Fibroblast of peridontal ligament (primary cell): ENCODE data around the gene VPS41.
A peak's percentile ranks its signal among the peaks of the same experiment; 100 is the strongest.

ENCODE experiments used
- DNase-seq: peaks from one replicate; pipeline ENCODE4 v3.0.0-alpha.2; 2010; ENCODE audit errors: extremely low read depth

The VPS41 gene

DNA sequence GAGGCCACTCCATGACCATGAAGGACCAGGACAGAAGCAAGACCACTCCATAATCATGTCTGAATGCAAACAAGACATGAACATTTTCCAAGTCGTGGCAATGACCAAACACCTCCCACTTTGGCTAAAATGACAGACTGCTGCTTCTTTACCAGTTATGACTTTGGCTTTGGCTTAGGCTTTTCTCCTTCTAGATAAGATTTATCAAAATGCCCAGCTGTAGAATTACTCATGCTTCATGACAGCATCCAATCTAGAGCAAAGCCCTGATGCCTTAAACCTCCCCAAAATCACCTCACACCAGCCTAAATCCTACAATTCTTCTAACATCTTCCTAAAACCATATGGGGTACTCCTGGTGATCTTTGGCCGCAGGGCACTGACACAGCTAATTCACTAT, 102.1 kb downstream of the VPS41 start:
- DNase-seq, result no peak

DNA sequence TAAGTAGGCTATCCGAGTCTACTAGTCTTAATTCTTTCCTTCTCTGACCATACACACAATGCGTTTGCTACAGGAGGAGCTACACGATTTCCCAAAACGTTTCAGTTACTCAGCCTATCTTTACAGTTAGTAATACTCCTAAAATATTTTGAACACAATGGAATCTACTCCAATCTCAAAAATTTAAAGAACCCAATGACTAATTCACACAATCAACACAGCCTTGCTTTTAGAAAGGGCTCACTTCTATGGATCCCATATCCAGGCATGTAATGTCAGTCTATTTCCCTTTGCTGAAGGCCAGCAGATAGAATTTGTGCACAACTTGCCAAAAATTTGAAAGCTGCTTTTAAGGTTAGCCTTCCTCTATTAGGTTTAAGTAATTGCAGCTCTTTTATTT, 107.2 kb downstream of the VPS41 start:
- DNase-seq, result peak; percentile 5

DNA sequence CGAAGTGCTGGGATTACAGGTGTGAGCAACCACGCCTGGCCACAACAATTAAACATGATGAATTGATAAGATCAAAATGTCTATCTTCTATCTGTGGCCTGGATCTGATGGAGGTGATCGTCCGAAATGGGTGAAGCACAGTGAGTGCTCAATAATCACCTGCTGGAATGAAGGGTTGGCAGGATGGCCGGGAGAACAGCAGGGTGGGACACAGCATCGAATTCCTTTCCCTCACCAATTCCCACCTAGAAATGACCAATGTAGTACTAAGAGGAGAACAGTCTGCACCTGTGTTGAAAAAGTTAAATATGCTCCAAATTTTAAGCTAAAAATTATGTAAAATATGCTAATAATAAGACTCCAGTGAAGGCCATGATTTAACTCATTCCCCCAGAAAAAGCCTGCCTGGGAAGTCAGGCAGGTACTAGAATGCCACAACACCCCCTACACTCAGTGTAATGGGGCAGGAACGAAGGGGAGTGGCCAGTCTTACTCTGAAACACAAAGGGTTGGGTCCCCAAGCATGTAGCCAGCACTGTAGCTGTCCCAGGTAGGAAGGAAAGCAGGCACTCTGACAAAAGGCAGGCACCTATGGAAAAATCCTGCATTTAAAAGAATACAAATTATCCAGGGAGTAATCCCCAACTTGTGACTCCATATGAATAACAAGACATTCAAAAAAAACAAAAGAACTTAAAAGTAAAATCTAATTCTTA, 110.3 kb downstream of the VPS41 start:
- no peak for DNase-seq

DNA sequence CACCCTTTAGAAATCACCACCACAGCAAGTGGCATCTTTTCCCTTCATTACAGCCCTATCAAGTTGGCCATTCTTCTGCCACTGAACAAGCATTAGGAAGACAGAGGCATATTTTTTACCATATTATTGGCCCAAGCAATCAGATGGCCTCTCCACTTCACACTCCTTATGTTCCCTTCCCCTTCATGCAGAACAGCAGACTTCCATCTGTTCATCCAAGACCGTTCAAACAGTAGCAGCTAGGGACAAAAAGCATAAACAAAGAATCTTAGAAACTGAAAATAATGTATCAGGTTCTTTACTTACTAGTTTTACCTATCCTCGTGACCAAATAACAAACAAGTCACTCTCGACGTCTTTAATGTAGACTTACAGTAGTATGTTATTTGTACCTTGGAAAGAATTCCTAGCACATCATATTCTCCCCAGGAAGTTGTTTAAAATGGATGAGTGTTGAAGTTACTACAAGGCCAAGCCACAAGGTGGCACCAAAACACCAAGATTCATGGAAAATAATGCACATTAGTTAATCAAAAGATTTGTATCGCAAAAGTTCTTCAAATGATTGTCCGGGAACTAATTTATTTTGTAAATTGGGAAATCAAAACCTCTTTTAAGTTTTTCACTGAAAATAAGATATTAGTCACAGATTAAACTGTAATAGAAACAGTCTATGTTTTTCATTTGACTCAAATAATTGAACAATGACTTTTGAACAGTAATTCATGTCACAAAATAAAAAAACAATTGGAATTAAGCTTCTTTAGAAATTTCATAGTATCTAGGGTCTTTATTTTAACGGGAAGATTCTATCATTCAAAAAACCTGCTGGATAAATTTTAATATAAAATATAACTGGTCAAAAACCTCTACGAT, 112.1 kb downstream of the VPS41 start:
- DNase-seq, result peak; percentile 84

DNA sequence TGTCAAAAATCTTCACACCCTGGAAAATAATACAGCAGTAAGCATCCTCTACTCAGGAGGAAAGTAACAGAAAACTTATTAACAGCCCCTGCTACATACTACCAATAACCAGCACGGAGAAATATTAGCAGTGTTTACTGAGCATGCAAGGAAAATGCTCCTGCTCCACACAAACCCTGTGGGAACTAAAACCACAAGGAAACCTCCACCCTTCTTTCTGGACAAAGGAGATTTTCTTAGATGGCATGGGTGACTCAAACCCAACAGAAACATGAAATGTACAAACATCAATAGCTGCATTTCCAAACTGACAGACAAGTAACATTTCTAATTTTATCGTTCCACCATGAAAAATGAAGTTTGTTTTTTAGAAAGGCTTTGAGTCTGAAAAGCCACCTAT, 113.4 kb downstream of the VPS41 start:
- DNase-seq, result peak; percentile 12

DNA sequence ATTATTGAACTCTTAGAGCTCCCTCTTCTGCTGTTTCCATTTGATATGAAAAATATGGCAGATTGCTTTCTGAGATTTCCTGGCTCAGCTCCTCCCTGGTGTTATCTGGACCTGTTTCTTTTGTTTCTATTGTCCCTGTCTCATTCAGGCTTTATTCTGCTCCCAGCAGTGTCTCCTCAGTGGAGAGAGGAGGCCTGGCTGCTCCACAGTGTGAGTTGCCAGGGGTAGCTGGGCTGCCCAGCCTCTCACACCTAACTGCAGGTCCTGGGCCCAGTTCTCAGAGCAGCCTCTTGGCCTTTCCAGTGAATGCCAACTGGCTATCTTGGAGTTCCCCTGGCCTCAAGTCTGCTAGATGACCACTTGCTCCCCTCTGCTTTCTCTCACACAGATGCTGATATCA, 127.0 kb downstream of the VPS41 start:
- no peak for DNase-seq

DNA sequence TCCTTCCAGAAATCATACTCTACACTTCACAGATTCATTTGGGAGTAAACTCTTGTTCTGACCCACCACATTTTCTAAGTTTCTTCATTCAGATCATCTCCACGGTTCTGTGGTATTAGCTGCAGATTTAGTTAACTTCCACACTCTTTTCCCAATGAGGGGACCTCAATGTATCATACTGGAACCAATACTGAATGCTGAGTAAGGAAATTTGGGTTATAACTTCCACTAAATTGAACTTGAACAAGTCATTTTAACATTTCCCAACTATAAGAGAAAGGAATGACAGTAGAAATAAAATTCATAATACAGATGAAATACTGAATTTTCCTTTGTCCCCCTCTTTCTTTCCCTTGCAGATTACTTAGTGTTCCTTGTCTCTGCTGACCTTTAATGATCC, 131.4 kb downstream of the VPS41 start:
- DNase-seq, result no peak

DNA sequence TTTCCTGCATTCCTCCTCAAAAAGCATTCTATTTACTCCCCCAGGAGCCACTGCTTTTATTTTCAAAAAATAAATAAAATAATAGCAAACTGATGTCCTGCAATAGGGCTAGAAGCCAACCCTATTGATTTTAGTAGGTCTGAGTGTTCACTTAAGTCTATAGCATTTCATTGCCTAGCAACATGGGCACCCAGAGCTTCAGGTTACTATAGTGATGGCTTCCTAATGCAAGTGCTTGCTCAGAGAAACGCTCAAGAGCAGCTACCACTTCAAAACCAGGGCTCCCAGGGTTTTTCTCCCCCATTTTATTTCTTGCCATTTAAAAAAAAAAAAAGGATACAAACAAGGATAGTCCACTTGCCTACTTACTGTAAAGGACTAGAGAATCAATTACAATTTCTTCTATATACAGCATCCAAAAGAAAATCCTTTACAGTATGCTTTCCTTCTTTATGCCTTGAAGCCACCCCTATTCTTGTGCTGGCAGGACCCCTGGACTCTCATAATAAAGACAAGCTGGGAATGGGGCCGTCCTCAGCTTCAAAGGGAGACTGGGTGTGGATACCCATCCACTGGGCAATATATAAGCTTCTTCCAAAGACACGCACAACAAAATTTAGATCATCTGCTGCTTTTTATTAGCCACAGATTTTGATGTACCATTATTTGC, 133.3 kb downstream of the VPS41 start:
- no peak for DNase-seq

DNA sequence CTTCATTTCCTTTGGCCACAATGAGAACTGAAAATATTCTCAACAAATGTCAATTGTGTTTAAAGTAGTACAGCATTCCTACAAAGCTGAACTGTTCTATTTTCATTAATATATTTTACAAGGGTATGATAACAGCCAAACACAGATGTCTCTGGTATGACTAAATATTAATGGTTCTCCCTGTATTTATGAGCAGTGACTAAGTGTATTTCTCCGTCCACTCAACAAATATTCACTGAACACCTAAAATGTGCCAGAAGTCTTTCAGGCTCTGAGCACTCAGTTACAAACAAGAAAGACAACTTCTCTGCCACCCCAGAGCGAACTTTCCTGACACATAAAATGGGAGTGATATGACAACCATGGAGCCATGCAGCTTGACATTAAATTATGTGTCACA, 135.6 kb downstream of the VPS41 start:
- no peak for DNase-seq

DNA sequence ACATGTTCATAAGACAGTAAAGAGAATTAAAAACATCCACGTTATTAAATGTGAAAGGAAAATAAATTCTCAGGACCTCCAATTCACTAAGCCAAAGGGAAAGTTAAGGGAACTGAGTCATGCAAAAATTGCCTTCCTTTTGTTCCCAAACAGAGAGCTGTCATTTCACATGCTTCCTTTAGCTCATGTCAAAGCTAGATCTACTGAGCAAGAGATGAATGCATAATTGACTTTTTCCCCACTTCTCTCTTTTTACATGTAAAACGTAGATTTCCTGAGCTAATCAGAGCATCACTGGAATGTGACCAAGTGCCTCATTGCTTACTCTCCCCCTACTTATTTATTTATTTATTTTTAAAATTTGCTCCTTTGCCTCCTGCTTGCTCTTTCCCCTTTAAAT, 148.8 kb downstream of the VPS41 start:
- no peak for DNase-seq

DNA sequence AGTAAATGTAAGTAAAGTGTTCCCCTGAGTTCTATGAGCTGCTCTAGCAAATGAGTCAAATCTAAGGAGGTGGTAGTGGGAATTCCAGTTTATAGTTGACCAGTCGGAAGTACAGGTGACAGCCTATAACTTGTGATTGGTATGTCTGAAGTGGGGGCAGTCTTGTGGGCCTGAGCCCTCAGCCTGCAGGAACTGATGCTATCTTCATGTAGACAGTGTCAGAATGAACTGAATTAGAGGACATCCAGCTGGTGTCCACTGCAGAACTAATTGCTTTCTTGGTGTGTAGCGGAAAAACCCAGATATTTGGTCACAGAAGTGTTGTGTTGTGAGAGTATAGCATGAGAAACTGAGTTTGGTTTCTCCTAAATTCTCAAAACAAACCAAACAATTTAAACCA, 150.0 kb downstream of the VPS41 start:
- no peak for DNase-seq

DNA sequence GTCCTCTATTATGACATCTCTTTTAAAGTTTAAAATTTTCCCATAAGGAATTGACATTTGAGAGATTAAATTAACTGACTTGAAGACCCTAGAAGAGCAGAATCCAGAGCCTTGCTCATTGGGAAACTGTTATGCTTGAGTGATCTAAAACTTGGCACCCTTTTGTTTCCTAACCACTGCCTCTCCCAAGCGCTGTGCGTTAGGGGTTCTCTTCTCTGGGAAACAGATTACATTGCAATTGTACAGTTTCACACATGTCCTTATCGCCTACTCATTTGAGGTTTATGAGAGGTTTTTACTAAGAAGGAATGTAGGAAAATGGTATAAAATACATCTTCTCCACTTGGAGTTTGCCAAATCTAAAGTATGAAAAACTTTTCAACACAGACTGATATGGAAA, 151.1 kb downstream of the VPS41 start:
- peak; percentile 36 for DNase-seq

DNA sequence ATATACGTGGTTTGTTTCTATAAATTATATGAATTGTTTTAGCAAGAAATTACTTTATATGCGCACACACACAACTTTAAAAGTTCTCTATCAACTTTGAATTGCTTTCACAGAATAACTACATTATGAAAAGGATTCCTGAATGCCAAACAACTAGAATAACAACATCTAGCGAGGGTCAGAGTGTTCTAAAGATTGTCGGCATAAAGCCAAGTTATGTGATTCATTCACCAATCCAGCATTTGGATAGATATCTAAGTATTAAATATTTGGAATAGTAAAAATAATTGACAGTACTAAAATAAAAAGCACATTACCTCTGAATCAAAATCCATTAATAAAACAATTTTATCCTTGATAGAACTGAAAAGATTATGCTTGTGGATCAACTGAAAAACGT, 152.5 kb downstream of the VPS41 start:
- DNase-seq, result no peak

DNA sequence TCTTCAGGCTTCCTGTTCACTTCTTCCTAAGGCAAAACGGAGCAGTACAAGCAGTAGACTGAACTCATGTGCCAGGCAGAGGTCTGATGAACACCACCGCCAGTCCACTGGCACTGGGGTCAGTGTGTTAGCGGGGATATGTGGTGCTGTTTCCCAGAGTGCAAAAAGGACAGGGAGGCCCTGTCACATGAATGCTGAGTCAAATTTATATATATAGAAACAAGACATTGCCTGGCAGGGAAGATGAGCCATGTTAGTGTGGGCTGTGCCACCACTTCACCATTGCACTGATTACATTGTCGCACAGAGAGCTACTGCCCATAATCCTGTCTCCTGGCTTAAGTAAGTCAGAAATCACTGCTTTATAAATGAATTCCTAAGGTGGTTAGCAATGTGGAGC, 155.6 kb downstream of the VPS41 start:
- no peak for DNase-seq

DNA sequence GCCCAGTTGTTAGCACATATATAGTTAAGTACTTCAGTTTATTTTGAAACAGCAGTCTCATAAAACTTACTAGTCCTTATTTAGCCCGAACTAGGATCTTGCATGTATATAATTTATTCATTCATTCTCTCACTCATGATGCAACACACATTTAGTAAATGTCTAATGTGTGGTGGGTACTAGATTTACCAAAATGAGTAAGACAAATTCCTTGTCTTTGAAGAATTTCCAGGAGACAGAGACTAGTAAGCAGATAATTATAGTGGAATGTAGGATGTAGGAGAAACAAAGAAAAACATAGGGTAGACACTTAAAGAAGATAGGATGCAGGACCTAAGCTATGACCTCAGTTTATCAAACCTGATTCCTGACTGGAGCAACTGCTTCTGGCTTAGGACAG, 157.6 kb downstream of the VPS41 start:
- peak; percentile 38 for DNase-seq

DNA sequence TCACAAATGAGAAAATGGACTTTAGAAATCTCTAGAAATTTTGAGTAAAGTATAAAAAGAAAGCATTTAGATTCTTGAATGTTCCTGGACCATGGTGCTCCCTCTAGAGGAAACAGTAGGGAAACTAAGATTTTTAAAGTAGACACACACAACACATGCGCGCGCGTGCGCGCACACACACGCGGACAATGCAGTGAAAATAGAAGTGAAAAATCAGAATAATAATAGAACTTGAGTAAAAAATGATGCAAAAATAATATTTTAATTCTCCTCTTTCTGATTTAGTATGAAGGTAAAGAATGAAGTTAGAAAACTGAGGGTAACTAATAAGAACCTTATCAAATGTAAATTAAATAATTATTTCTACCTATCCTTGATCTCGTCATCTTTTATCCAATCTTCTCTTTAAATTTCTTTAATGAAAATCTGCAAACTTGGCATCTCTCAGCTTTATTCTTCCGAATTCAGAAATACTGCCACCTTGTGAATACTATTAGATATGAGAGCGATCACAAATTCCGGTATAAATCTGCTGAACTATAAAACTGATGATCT, 160.9 kb downstream of the VPS41 start:
- peak; percentile 75 for DNase-seq

DNA sequence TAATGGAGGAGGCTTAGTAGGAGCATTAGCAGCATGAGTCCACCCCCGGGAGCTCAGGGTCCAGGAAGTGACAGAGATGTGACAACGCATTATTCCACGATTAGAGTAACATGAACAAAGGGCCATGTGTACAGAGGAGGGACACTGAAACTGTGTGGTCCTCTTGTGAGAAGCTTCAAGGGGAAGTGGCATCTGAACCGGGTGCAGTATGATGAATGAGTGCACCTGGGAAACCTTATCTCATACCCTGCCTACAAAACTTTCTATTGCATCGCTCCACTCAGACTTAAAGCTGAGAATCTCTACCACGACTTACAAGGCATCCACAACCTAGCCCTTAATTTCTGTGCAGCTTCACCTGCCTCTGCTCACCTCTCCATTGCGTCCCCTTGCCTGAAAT, 162.6 kb downstream of the VPS41 start:
- DNase-seq, result no peak

DNA sequence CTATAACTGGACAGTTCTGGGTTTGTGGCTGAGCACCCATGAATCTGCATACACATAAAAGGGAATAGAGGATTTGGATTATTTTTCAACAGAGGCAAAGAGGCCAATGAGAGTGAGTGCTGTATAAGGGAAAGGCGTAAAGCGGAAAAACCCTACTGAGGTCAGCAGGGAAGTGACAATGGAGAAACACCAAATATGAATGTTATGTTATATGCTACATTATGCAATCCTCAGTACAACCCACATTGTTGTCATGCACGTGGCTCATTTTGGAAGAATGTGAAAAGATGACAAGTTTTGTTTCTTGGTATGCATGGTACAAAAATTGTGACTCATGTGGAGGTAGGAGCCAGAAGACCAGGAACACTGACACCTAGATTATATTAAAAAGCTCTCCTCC, 164.2 kb downstream of the VPS41 start:
- DNase-seq, result peak; percentile 54

DNA sequence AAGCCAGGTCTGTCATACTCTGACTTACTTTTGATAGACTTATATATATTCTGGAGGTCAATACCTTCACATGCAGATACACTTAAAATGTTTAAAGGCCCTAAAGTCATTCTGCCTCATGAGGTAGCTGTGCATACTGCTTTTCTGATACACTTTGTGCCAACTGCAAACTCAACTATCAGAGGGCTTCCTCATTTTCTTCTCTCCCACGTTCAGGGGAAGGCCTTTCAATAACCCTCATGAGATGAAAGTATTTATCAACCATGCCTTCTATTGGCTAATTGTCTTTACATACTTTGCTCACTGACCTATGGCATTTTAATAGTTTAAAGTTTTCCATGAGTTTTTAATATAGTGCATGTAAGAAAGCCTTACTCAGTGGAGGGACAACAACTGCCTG, 165.1 kb downstream of the VPS41 start:
- no peak for DNase-seq

DNA sequence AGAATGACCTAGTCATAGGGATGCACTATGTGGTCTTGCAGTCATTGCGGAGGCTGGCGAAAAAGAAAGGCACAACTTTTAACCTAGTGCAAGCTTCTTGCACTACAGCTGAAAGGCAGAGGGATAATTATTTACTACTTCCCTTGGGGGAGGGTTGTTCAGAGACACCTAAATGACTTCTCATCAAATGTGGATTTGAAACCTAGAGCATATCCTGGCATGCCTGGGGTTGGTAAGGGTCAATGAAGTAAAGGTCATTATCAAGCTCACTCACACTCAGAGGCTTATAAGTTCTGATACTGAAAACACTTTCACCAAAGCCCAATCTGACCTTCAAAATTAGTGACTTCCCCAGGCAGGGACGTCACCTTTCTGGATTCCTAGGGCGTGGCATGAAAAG, 168.9 kb downstream of the VPS41 start:
- no peak for DNase-seq

DNA sequence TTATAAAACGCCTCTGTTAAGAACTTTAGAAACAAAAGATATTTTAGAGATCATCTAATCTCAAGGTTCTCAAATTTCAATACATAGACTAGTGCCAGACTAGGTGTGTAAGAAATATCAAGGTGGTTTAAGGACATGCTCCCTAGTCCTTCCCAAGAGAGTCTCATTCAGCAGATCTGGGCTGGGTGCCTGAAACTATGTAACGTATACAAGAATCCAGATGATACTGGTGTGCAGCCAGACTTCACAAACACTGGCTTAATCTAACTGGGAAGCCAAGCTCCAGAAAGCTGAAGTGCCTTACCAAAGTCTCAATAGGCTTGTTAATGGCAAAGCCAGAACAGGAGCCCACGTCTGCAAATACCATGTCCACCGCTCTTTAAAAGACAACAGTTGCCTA, 172.9 kb downstream of the VPS41 start:
- DNase-seq, result peak; percentile 63

DNA sequence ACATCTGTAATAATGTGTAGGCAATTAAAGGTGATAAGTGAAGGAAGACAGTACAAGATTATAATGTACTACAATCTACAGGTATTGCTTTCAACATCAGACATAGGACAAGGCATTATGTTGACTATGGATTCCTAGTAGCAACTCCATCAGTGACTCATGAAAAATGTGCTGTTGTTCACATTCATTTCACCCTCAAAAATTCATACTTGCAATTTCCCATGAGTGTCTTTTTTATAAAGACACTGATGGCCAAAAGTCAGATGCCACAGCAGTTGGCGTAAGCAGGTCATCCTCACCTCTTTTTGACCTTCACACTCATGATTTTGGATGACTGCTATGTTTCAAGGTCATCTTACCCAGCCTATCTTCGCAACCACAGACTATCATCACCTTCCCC, 177.8 kb downstream of the VPS41 start:
- no peak for DNase-seq

DNA sequence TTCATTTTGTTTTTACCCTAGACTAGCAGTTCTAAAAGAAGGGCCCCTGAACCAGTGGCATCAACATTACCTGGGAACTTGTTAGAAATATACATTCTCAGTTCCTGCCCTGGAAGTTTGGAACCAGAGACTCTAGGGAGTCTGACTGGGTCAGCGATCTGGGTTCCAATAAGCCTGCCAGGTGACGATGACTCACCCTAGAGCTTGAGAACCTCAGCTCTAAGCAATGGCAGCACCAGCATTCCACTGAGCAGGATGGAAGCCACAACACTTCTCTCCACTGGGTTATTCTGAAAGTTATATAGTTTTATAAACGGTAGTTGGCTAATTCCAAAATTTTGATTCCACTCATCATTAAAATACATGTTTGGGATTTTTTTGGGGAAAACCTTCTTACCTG, 180.8 kb downstream of the VPS41 start:
- DNase-seq, result no peak
